Hematopoietic multipotent progenitor cell treated with erythropoietin and hydrocortisone succinate and interleukin-3 and kit ligand, for 15 days (in vitro differentiated cells): ENCODE results near the gene ANKRD39.

Experiments used
- DNase-seq: peaks from one replicate; pipeline ENCODE4 v3.0.0-alpha.2; 2015; ENCODE audit warnings: low spot score

Gene ANKRD39

GRCh38 chr2:96826546-96827278 lies 31.1 kb downstream of the ANKRD39 start:
- DNase-seq: no peak

- DNase-seq: no peak
These were observed 32.8 kb downstream of the ANKRD39 start for GRCh38 chr2:96825057-96825456.

- no peak for DNase-seq
These were observed 33.5 kb downstream of the ANKRD39 start for GRCh38 chr2:96824079-96824870.

- DNase-seq: no peak
These were observed 34.6 kb downstream of the ANKRD39 start for GRCh38 chr2:96823198-96823597.

GRCh38 chr2:96822786-96823185 lies 35.0 kb downstream of the ANKRD39 start:
- no peak for DNase-seq

- no peak for DNase-seq
These were observed 36.6 kb downstream of the ANKRD39 start for GRCh38 chr2:96821113-96821675.

GRCh38 chr2:96819876-96820511 lies 37.8 kb downstream of the ANKRD39 start:
- no peak for DNase-seq

- peak; percentile 56 for DNase-seq
These were observed 38.5 kb downstream of the ANKRD39 start for GRCh38 chr2:96819128-96819875.

- no peak for DNase-seq
These were observed 39.9 kb downstream of the ANKRD39 start for GRCh38 chr2:96817882-96818281.

GRCh38 chr2:96816836-96817702 lies 40.7 kb downstream of the ANKRD39 start:
- DNase-seq: no peak

GRCh38 chr2:96816127-96816835 lies 41.5 kb downstream of the ANKRD39 start, which contains the start of gene CNNM3:
Gene CNNM3 (plus strand): TSS chr2:96816268. CDS start chr2:96816278, 10 bp downstream.
- peak; percentile 94 for DNase-seq

- peak; percentile 14 for DNase-seq
These were observed 42.3 kb downstream of the ANKRD39 start for GRCh38 chr2:96815326-96816126.

GRCh38 chr2:96813656-96814055 lies 44.2 kb downstream of the ANKRD39 start:
- DNase-seq: no peak

- no peak for DNase-seq
These were observed 45.9 kb downstream of the ANKRD39 start for GRCh38 chr2:96811917-96812316.

GRCh38 chr2:96810783-96811192 lies 47.0 kb downstream of the ANKRD39 start:
- no peak for DNase-seq

GRCh38 chr2:96809951-96810782 lies 47.6 kb downstream of the ANKRD39 start:
- no peak for DNase-seq

GRCh38 chr2:96809216-96809882 lies 48.5 kb downstream of the ANKRD39 start:
- DNase-seq: no peak
